Measurements from ENCODE around the gene TTC7B.

DNA sequence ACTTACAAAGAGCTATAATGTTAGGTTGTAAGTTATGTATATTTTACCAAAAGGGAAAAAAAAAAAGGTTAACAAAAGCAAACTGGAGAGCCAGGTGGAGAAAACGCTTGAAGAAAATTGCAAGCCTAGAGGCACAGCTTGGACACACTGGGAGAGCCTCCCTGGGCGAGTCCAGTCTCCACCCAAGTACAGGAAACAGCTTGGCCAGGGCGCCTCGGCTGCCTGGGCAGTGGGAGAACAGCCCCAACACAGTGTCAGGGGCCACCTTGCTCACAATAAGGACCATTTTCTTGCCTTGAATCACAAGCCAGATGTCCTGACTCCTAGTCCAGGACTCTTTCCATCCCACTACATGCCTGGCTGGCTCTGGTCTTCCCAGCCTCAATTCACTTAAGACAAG is 33.3 kb downstream of the TTC7B start:
- no peak for TF ChIP-seq POLR2A (IDR thresholded peaks at IDR 0.05)
- TF ChIP-seq, protein P1, sequence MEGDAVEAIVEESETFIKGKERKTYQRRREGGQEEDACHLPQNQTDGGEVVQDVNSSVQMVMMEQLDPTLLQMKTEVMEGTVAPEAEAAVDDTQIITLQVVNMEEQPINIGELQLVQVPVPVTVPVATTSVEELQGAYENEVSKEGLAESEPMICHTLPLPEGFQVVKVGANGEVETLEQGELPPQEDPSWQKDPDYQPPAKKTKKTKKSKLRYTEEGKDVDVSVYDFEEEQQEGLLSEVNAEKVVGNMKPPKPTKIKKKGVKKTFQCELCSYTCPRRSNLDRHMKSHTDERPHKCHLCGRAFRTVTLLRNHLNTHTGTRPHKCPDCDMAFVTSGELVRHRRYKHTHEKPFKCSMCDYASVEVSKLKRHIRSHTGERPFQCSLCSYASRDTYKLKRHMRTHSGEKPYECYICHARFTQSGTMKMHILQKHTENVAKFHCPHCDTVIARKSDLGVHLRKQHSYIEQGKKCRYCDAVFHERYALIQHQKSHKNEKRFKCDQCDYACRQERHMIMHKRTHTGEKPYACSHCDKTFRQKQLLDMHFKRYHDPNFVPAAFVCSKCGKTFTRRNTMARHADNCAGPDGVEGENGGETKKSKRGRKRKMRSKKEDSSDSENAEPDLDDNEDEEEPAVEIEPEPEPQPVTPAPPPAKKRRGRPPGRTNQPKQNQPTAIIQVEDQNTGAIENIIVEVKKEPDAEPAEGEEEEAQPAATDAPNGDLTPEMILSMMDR (IDR thresholded peaks at IDR 0.05): no peak

Measured in esophagus squamous epithelium (tissue), 4 donors.